HepG2 (cell line): ENCODE data around the gene NRL. TPM values are rescaled to one million over a fixed set of nuclear protein-coding genes. Genes with fewer than 3 reads are reported as not detected.
A peak's percentile ranks its signal among the peaks of the same experiment; 100 is the strongest.

ENCODE experiments used
- ELF4 ChIP-seq: sonication (generic); formaldehyde crosslinking; IDR thresholded peaks from 2 replicates; pipeline ENCODE4 v1.5.0; 2020; ENCODE audit warnings: missing genetic modification reagents, mild to moderate bottlenecking, moderate library complexity, borderline replicate concordance
- HDAC2 ChIP-seq: sonication (generic); formaldehyde crosslinking; IDR thresholded peaks from 2 replicates; pipeline ENCODE4 v1.4.0; 2020; ENCODE audit warnings: missing genetic modification reagents
- HINFP ChIP-seq: sonication (generic); formaldehyde crosslinking; IDR thresholded peaks from 2 replicates; pipeline ENCODE4 v1.4.0; 2020; ENCODE audit warnings: low read depth, mild to moderate bottlenecking, missing genetic modification reagents
- HNF1B ChIP-seq: sonication (generic); formaldehyde crosslinking; IDR thresholded peaks from 2 replicates; pipeline ENCODE4 v1.5.1; 2020; ENCODE audit warnings: mild to moderate bottlenecking, moderate library complexity, missing genetic modification reagents
- HNF4G ChIP-seq, 2 experiments: sonication (generic) in 1 of 2; formaldehyde crosslinking in 1 of 2; IDR thresholded peaks; 2 replicates each; pipeline versions ENCODE4 v1.4.0 to v1.6.1; 2011 to 2020; ENCODE audit warnings: borderline replicate concordance in 2 of 2, low read depth in 2 of 2, mild to moderate bottlenecking in 2 of 2, low read length in 1 of 2, missing genetic modification reagents in 1 of 2, moderate library complexity in 1 of 2
- HOXA5 ChIP-seq: sonication (generic); formaldehyde crosslinking; IDR thresholded peaks from 2 replicates; pipeline ENCODE4 v1.4.0; 2020; ENCODE audit warnings: missing genetic modification reagents
- MAF1 ChIP-seq: sonication (generic); formaldehyde crosslinking; IDR thresholded peaks from 2 replicates; pipeline ENCODE4 v1.5.0; 2020; ENCODE audit warnings: missing genetic modification reagents, borderline replicate concordance
- MNT ChIP-seq: fragments of 450-650 bp; IDR thresholded peaks from 2 replicates; pipeline ENCODE4 v1.6.1; 2016
- NR2C2 ChIP-seq: sonication (generic); formaldehyde crosslinking; IDR thresholded peaks from 2 replicates; pipeline ENCODE4 v1.4.0; 2020; ENCODE audit warnings: missing genetic modification reagents, mild to moderate bottlenecking, moderate library complexity, borderline replicate concordance
- PCBP2 ChIP-seq: fragments of 200-400 bp; formaldehyde crosslinking; optimal IDR thresholded peaks from 2 replicates; pipeline ENCODE3; 2018; ENCODE audit warnings: low read length, low read depth; ENCODE audit not compliant: poor library complexity, severe bottlenecking
- PRDM10 ChIP-seq: sonication (generic); formaldehyde crosslinking; IDR thresholded peaks from 2 replicates; pipeline ENCODE4 v1.4.0; 2020; ENCODE audit warnings: low read depth, missing genetic modification reagents
- STAT5B ChIP-seq: sonication (generic); formaldehyde crosslinking; IDR thresholded peaks from 2 replicates; pipeline ENCODE4 v1.4.0; 2020; ENCODE audit warnings: missing genetic modification reagents
- ZNF281 ChIP-seq: sonication (generic); formaldehyde crosslinking; IDR thresholded peaks from 2 replicates; pipeline ENCODE4 v1.4.0; 2020; ENCODE audit warnings: missing genetic modification reagents, borderline replicate concordance
- ZSCAN31 ChIP-seq: sonication (generic); formaldehyde crosslinking; IDR thresholded peaks from 2 replicates; pipeline ENCODE4 v1.5.0; 2020; ENCODE audit warnings: low read depth, mild to moderate bottlenecking, missing genetic modification reagents
- polyA plus RNA-seq, 8 experiments: library from polyadenylated mRNA; depleted of rRNA in 3 of 8; stranded (reverse) in 7 of 8; unstranded in 1 of 8; fragments of >200 nt; fragmentation: Illumina TruSeq in 4 of 8; extraction: Trizol in 4 of 8; gene quantifications; 2 replicates each; pipeline versions ENCODE4 v1.2.1 to v1.2.3, GENCODE V29; 2011 to 2016; ENCODE audit warnings: low read depth in 4 of 8, missing spikeins in 1 of 8, mixed read lengths in 1 of 8; ENCODE audit not compliant: insufficient read depth in 1 of 8
- total RNA-seq, 5 experiments: library from RNA; depleted of rRNA; stranded (reverse); fragments of >200 nt; fragmentation: Illumina TruSeq; extraction: Trizol; gene quantifications; 2 replicates each; pipeline ENCODE4 v1.2.3, GENCODE V29; 2016; ENCODE audit warnings: low read depth in 1 of 5

NRL gene
- total and polyA plus RNA-seq, 2 of the 13 experiments (the other 11 are each of a cell fraction or from before 2014, with no cell fraction given) = 2.5 to 4.7 TPM

- TF ChIP-seq MNT (no peak), STAT5B (CRISPR knock-in tag) (no peak), ELF4 (no peak), ZNF281 (CRISPR knock-in tag) (no peak), HNF4G (IDR thresholded peaks at IDR 0.05; ENCODE audit: borderline replicate concordance, low read depth, low read length) (peak; percentile 84), HNF4G (CRISPR knock-in tag; IDR thresholded peaks at IDR 0.05; ENCODE audit: borderline replicate concordance, low read depth) (peak; percentile 45; the same call in 1 of the 2 replicates), HNF1B (no peak), MAF1 (CRISPR knock-in tag) (no peak), ZSCAN31 (CRISPR knock-in tag) (no peak), NR2C2 (CRISPR knock-in tag) (peak; percentile 43; the same call in 1 of the 2 replicates), HDAC2 (CRISPR knock-in tag) (no peak), HINFP (CRISPR knock-in tag) (no peak), PCBP2 (no peak), PRDM10 (CRISPR knock-in tag) (no peak), HOXA5 (CRISPR knock-in tag) (no peak)
Measured at GRCh38 chr14:24074625-24075484, 39.9 kb downstream of the NRL start (continued).
